ENCODE results near the gene EHD3.

The EHD3 gene

DNA sequence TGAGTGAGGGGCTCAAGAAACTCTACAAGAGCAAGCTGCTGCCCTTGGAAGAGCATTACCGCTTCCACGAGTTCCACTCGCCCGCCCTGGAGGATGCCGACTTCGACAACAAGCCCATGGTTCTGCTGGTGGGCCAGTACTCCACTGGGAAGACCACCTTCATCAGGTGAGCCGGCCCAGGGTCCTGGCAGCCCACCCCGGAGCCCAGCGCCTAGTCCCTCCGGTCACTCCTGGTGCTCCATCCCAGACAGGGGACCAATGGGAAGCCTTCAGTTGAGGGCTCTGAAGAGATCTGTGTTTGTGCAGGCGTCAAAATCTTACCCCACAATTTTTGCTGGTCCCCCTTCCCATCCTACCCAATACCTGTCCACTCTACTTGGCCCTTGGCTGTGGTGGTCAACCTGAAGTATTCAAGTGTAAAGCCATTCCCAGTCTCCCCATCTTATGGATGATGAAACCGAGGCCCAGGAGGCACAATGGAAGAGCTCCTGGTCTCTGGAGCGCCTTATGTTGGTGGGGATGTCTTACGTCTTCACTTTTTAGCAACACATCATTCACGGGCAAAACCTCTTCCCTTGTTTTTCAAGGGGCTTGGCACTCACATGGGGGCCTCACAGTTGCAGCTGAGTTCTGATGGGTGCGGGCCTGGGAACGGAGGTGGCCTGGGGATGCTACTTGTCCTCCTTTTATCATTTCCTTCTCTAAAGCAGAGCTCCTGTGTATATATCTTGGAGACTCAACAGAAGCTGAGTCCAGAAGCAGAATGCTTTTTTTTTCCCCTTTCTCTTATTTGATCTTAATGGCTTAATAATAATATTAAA lies 941 bp downstream of the EHD3 start:
- DNase-seq (ENCODE audit: low read depth, low spot score): no peak
- no peak overlapping the region for H3K27ac ChIP-seq

DNA sequence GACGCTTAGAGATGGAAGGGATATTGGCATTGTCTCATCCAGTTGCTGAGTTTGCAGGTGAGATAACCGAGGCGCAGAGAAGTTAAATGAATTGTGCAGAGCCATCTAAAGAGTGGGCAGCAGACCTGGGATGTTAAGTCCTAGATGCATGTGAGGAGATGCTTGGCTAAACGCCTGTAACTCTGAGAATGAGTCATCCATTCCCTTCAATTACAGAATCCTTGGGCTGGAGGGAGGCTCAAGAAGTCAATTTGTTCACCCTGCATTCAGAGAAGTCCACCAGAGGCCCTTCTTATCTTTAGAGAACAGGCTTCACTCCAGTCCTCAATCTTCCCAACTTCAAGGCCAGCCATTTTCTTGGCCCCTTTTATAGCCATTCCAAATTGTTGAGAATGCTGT lies 1.6 kb downstream of the EHD3 start:
- no peak for DNase-seq (ENCODE audit: low read depth, low spot score)
- H3K27ac ChIP-seq: no peak overlapping the region

DNA sequence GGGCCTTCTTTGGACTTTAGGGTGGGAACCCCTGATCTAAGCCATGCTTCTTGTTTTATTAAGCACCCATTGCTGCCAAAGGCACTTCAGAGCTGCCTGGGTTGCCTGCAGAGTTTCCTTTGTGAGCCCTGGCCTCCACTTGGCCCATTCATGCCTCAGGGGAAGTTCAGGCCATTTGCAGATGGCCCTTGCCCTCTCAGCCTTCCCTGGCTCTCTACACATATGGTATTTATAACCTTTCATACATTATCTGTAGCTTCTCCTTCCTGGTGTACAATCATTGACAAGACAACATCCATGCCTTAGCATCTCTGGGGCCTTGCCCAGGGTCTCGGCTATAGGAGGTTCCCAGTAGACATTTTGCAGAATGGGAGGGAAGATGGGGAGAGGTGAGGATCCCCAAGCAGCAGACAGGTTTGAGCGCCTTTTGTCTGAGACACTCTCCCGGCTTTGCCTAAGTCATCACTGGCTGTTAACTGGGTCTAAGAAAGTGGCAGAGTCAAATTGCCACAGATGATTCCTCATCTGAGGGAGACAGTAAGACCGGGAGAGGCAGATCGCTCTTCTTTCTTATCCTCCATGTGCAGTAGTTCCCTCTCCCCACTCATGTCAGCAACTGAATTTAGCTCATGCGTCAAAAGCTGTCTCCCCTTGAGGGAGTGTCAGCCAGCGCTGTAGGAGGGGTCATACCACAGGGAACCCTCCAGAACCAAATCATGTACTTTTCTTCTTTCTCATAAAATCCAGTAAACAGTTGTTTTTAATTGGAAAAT lies 2.7 kb downstream of the EHD3 start:
- DNase-seq (ENCODE audit: low read depth, low spot score): no peak
- H3K27ac ChIP-seq: no peak overlapping the region

DNA sequence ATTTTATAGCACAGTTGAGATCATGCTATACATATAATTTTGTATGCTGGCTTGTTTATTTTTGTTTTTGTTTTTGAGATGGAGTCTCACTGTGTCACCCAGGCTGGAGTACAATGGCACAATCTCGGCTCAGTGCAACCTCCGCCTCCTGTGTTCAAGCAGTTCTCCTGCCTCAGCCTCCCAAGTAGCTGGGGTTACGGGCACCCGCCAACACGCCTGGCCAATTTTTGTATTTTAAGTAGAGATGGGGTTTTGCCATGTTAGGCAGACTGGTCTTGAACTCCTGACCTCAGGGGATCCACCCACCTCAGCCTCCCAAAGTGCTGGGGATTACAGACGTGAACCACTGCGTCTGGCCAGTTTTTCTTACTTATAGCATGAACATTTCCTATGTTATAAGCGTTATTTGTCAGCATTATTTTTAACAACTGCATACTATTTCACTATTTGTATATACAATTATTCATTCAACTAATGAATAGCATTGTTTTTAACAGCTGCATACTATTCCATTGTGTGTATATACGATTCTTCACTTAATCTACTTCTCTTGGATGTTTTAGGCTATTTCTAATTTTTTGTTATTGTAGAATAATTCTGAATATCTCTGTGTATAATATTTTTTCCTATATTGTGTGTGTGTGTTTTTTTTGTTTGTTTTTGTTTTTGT lies 3.5 kb downstream of the EHD3 start:
- no peak for DNase-seq (ENCODE audit: low read depth, low spot score)
- H3K27ac ChIP-seq: no peak overlapping the region

DNA sequence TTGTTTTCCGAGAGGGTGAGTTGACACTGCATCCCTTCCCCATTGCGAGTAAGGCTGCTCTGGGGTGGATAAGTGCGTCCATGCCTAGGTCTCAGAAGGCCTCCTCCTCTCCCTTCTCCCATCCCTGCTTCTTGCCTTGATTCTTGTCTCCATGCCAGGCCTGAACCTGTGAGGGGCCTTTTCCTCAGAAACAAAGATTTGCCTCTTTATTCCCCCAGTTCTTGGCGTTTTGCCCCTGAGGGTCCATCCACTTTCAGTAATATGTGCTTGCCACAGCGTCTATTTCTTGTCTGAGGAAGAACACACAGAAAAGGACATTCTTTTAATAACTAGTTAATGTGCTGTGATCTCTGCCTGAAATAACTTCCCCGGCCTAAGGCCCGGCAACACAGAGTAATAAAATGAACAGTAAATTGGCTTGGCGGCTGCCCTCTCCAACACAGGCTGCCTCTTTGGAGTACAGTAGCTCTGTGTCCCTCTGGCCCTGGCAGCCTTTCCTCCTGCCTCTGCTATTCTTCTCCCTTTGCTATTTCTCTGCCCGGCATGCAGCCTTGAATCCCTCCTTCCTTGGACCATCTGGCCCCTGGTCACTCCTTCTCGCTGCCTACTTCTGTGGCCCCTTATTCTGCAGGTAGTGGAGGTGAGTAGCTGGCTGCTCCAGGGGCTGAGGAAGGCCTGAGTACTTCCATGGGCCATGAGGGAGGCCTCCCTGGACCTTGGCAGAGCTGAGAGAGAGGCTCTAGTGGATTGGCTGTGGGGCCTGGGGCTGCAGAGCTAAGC lies 4.4 kb downstream of the EHD3 start:
- no peak for DNase-seq (ENCODE audit: low read depth, low spot score)
- no peak overlapping the region for H3K27ac ChIP-seq

DNA sequence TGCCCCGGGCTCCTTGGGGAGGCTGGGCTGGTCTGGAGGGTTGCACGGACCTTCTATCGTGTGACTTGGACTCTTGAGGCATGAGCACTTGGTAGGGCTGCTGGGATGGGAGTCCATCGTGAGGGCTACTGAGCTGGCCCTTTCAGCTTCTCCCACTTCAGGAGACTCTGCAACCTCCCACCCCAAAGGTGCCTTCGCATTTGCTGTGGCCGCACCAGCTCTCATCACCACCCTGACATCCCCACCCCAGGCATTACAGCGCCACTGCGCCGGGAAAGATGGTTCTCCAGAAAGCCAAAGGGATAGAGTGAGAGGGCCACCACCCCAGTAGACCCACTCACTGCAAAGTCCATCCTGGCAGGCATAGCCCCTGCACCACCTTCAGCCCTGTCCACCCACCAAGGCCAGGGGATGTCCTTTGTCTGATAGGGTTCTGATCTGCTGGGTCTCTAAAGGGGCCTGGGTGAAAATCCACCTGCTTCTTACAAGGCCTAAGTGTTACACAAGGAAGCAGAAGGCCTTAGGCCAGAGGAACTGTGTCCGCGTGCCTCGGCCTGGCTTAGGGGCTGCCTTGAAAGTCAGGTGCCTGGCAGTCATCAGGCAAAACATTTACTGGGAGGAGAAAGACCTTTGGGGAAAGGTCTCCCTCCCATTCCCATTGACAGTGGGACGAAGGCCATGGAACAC lies 5.1 kb downstream of the EHD3 start:
- no peak for DNase-seq (ENCODE audit: low read depth, low spot score)
- no peak overlapping the region for H3K27ac ChIP-seq

DNA sequence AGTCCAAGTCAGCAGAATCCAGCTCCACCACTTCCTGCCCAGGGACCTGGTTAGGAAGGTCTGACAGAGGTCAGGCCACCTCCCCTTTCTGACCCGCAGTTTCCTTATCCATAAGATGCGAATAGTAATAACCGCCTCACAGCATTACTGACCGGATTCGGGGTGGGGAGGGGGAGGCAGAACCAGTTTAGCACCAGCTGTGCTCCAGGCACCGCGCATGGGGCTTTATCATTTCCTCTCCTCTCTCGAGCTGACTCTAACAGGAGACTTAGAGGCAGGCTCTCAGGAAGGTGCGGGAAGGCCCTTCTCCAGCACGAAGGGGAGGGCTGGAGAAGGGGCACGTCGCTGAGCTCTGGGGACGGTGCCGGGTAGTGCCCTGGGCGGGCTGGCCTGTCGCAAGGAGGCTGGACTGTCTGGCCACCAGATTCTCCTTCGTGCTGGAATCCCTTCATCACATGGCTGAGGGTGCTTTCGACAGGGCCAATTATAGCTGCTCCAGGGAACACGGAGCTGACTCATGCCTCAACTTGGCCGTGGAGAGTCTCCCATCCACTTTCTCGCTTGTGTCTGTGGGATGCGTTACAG lies 5.7 kb downstream of the EHD3 start:
- no peak for DNase-seq (ENCODE audit: low read depth, low spot score)
- H3K27ac ChIP-seq: no peak overlapping the region

DNA sequence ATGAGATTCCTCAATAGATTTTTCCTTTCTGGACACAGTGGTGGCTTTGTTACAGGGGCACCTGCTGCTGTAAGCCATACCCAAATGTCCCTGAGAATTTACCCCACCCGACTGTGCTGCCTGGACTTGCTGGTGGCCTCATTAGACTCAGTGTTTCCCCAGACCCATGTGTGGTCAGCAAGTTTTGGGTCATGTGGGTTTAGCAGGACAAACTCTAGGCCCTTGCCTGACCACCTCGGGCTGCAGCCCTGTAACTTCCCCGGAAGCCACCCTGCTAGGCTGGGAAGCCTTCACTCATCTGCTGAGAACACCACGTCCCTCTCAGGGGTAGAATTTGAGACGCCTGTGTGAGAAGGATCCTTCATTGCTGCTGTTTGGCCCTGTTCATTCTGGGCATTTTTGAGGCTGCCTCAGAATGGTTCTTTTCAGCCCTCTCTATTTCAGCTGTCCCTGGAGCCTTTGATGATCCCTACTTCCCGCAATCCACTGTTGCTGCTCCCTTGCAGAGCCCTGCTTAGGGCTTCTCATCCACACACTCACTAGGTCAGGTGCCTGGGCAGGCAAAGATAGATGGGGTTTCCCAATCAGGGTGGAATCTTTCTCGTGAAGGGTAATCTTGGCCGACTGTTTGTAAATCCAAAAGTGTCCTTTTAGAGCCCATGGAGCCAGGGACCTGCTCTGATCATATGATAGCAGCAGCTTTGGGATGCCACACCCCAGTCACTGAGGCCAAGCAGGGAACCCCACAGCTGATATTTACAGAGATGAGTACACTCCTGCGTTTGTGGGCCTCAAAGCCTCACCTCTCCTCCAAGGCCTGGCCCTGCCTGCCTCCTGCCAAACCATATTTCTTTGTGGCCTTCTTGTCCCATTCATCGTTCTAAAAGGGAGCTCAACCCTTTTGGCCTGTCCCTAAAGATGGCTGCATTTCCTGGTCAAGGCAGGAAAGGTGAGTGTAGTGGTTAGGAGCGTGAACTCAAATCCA lies 6.7 kb downstream of the EHD3 start:
- H3K27ac ChIP-seq: no peak overlapping the region
- no peak for DNase-seq (ENCODE audit: low read depth, low spot score)

DNA sequence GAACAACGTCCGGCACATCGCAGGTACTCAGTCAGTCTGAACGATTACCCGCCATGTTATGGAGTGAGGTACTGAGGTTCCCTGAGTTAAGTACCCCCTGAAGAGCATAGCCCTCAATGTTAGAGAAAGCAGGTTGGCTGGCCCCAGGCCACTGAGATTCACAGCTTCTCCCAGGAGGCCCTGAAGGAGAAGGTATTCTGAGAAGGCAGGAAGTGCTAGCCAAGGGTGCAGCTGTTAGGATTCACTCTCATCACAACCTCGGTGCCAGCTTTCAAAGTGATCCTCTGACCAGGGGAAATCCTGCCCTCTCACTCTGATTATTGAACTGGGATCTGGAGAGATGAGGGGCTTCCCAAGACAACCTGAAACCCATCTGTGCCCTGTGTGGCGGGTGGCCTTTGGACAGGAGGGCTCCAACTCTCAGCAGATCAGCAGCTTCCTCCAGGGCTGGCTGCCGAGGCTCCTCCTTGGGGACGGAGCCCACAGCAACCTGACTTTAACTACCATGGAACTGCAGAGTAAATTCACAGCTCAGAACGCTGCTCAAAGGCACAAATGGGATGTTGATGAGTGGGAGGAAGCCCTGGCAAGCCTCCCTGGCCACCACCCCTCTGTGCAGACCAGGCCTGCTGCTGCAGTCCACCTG lies 7.8 kb downstream of the EHD3 start:
- no peak overlapping the region for H3K27ac ChIP-seq
- no peak for DNase-seq (ENCODE audit: low read depth, low spot score)

DNA sequence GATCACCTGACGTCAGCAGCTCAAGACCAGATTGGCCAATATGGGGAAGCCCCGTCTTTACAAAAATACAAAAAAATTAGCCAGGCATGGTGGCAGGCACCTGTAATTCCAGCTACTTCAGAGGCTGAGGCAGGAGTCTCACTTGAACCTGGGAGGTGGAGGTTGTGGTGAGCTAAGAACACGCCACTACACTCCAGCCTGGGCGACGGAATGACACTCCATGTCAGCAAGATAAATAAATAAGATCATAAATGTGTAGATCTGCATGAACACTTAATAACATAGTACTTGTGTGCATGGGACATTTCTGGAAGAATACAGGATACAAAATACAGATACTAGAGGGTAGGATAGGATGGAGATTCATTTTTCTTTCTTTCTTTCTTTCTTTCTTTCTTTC lies 9.1 kb downstream of the EHD3 start:
- no peak overlapping the region for H3K27ac ChIP-seq
- no peak for DNase-seq (ENCODE audit: low read depth, low spot score)

DNA sequence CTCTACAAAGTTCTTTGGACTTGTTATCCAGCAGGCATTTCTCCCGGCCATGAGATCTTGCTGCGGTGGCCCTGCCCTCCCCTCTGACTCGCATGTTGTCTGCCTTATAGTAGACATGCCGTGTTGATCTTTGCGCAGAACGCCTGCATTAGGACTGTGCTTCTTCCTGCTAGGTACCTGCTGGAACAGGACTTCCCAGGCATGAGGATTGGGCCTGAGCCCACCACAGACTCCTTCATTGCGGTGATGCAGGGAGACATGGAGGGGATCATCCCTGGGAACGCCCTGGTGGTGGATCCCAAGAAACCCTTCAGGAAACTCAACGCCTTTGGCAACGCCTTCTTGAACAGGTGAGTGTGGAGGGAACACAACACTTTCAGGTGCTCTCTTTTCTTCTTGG lies 10.1 kb downstream of the EHD3 start:
- H3K27ac ChIP-seq: no peak overlapping the region
- no peak for DNase-seq (ENCODE audit: low read depth, low spot score)

DNA sequence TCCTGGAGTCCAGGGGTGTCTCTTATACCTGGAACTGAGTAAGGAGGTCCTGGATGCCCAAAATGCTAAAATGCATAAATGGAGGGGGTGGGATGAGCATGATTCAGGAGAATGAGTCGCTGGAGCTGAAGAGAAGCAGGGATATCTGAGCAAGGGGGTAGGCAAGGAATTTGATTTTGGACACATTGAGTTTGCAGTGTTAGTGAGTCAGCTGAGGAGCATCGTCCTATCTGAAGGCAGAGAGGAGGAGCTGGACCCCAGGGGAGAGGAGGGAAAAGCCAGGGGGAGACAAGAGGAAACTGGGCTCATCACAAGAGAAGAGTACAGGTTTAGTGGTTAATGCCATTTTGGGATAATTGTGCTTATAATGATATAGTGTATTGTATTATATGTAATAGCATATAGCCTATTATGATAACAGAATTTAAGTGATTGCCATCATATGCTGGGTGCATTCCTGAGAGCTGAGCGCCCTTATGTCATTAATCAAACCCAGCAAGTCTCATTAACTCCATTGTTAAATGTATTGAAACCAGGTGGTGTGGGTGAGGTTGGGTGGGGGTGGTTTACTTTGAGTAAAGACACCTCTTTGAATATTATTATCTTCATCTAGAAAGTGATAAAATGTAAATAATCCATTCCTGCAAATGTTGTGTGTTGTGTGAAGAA lies 12.4 kb downstream of the EHD3 start:
- H3K27ac ChIP-seq: no peak overlapping the region
- DNase-seq (ENCODE audit: low read depth, low spot score): no peak

DNA sequence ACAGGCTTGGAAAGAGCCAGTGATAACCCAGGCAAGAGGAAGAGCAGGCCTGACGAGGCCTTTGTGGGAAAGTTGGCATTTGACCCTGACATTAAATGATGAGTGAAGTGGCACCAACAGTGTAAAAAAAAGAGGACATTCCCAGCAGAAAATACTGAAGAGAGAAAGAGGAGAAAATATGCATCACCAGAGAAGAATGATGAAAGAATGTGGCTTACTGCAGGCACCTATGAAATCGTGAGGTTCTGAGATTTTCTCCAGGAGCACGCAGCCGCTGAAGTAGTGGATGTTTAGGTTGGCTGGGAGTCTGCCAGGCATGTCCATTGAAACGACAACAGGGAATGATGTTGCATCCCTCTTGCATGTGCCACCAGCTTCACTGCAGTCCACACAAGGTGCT lies 13.8 kb downstream of the EHD3 start:
- DNase-seq (ENCODE audit: low read depth, low spot score): no peak
- no peak overlapping the region for H3K27ac ChIP-seq

DNA sequence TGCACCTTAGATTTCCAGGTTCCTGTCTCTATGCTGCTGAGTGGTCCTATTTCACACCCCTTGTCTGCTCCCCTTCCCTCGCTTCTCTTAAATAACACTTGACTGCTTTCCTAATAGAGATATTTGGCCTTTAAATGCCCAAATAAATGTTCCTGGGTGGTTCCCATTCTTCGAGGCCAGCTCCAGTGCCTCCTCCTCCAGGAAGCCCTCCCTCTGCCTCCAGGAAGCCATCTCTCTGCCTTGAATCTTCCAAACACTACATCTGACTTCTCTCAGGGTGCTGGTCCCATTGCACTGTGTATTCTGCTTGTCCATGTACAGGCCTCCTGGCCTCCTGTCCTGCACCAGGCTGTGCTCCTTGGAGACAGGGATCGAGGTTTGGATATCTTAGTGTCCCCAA lies 14.2 kb downstream of the EHD3 start:
- no peak overlapping the region for H3K27ac ChIP-seq
- DNase-seq (ENCODE audit: low read depth, low spot score): no peak

DNA sequence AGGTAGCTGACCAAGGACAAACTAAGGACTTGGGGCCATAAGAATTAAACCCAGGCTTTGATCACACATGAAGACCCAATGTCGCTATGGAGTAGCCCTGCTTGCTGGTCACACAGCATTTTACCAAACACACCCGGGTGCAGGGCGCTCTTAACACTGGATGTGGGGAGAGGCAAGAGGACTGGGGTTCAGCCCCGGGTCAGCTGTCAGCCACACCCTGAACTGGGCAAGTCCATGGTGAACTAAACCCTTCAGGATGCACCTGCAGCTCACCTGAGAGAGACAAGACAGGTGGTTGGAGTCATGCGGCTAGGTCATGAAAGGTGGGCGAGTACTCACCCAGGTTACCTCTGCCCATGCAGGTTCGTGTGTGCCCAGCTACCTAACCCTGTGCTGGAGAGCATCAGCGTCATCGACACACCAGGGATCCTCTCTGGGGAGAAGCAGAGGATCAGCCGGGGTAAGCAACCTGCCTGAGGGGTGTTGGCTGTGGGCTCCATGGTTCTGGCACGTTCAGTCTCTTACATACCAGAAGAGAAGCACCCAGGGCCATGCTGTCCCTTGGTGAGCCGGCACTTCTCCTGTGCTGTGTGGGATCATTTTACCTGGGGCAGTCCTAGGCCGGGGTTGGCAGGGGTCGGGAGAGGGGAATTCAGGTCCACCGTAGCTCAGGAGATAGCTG lies 15.2 kb downstream of the EHD3 start:
- DNase-seq (ENCODE audit: low read depth, low spot score): no peak
- no peak overlapping the region for H3K27ac ChIP-seq

DNA sequence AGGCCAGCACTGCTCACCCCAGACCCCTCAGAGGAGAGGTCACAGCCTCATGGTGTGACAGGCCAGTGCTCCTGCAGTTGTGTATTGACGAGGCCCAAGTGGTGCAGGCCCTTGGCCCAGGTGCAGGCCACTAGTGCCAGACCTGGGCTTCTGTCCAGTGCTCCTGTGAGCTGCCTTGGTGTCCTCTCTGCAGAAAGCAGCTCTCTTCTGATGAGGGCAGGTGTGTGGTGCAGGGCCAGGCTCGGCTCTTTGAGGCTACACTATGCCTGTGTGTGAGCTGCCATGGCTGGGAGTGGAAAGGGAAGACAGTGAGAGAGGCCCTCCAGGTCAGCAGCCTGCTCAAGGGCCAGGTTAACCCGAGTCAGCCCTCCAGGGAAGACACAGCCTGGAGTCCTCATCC lies 17.1 kb downstream of the EHD3 start:
- DNase-seq (ENCODE audit: low read depth, low spot score): no peak
- no peak overlapping the region for H3K27ac ChIP-seq

DNA sequence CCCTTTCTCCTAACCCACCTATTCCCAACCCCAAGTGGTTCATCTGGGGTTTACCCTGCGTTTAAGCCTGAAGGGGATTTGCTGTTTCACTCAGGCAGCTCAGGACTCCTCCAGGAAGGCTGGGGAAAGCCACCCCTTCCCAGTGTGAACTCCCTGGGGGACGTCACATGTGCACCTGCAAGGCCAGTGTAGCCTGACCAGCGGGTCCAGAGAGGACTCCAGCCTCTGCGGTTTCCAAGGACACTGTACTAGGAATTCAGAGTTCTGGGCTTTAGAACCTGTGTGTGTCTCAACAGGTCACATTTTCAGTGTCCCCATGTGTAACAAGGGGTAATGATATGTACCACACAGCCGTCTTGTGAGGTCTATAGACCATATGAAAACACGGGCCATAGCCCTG lies 17.9 kb downstream of the EHD3 start:
- H3K27ac ChIP-seq: no peak overlapping the region
- DNase-seq (ENCODE audit: low read depth, low spot score): no peak

Data from epithelial cell of prostate (primary cell).